ENCODE data around the gene DDX10. TPM values are rescaled to one million over a fixed set of nuclear protein-coding genes. Genes with fewer than 3 reads are reported as not detected.

Gene DDX10
- total RNA-seq, 4 donors from 2014 or later = 5.5 to 25.0 (median 17.5) TPM

- TF ChIP-seq POLR2A (IDR thresholded peaks at IDR 0.05) (no peak), CTCF (IDR thresholded peaks at IDR 0.05) (no peak)
- Histone ChIP-seq H3K27ac (no peak overlapping the region), H3K4me1 (no peaks in the 10 kb centered on the region), H3K36me3 (peaks cover 0 to 75% (median 0%) of the 10 kb centered on the region in 3 donors), H3K9me3 (no peaks in the 10 kb centered on the region), H3K4me3 (no peak overlapping the region), H3K27me3 (no peaks in the 10 kb centered on the region)
- no peak for DNase-seq
- intact Hi-C loops (cut with DNase I) = no loop called here
- WGBS, 2 donors = 76 to 91% methylated on average over 1 of the region's 1 CpG
Observed at GRCh38 chr11:108680271-108680670, 15.4 kb downstream of the DDX10 start.

GRCh38 chr11:108685419-108686130 is 20.7 kb downstream of the DDX10 start:
- Histone ChIP-seq H3K4me3 (no peak overlapping the region), H3K9me3 (no peaks in the 10 kb centered on the region), H3K36me3 (peaks cover 0 to 74% (median 0%) of the 10 kb centered on the region in 3 donors), H3K4me1 (no peaks in the 10 kb centered on the region), H3K27ac (no peak overlapping the region), H3K27me3 (no peaks in the 10 kb centered on the region)
- 83 to 100% methylated on average over 1 to 6 of the region's 7 CpGs for WGBS, 2 donors
- TF ChIP-seq POLR2A (IDR thresholded peaks at IDR 0.05) (no peak), CTCF (IDR thresholded peaks at IDR 0.05) (no peak)
- no peak for DNase-seq
- intact Hi-C loops (cut with DNase I) = no loop called here

- Histone ChIP-seq H3K27me3 (no peaks in the 10 kb centered on the region), H3K9me3 (no peaks in the 10 kb centered on the region), H3K36me3 (peaks cover 0 to 76% (median 0%) of the 10 kb centered on the region in 3 donors), H3K27ac (no peak overlapping the region), H3K4me3 (no peak overlapping the region), H3K4me1 (peaks cover 5 to 10% (median 7%) of the 10 kb centered on the region in 3 donors)
- no peak for DNase-seq
- 74 to 79% methylated on average over 2 of the region's 2 CpGs for WGBS, 2 donors
- intact Hi-C loops (cut with DNase I) = no loop called here
- TF ChIP-seq CTCF (IDR thresholded peaks at IDR 0.05) (no peak), POLR2A (IDR thresholded peaks at IDR 0.05) (no peak)
Observed at GRCh38 chr11:108693852-108694251, 29.0 kb downstream of the DDX10 start.

- TF ChIP-seq CTCF (IDR thresholded peaks at IDR 0.05) (no peak), POLR2A (IDR thresholded peaks at IDR 0.05) (no peak)
- Histone ChIP-seq H3K9me3 (no peaks in the 10 kb centered on the region), H3K4me3 (no peak overlapping the region), H3K27me3 (no peaks in the 10 kb centered on the region), H3K27ac (no peak overlapping the region), H3K4me1 (peaks cover 5 to 18% (median 7%) of the 10 kb centered on the region in 3 donors), H3K36me3 (peaks cover 0 to 74% (median 0%) of the 10 kb centered on the region in 3 donors)
- 69 to 100% methylated on average over 1 of the region's 1 CpG for WGBS, 2 donors
- DNase-seq = no peak
- intact Hi-C loops (cut with DNase I) = no loop called here
Observed at GRCh38 chr11:108694846-108695245, 30.0 kb downstream of the DDX10 start.

- Histone ChIP-seq H3K27ac (peak overlapping the region in 3 of 4 donors; percentile 54 to 76 (median 60)), H3K27me3 (no peaks in the 10 kb centered on the region), H3K4me3 (no peak overlapping the region), H3K4me1 (peaks cover 5 to 18% (median 7%) of the 10 kb centered on the region in 3 donors), H3K36me3 (peaks cover 0 to 59% (median 0%) of the 10 kb centered on the region in 3 donors), H3K9me3 (no peaks in the 10 kb centered on the region)
- intact Hi-C loops (cut with DNase I) = no loop called here
- WGBS, 2 donors = 38 to 64% methylated on average over 3 of the region's 3 CpGs
- DNase-seq = no peak
- no peak for TF ChIP-seq POLR2A (IDR thresholded peaks at IDR 0.05)
- peak; percentile 71 to 95 (median 78) for TF ChIP-seq CTCF (IDR thresholded peaks at IDR 0.05)
Observed at GRCh38 chr11:108697872-108698473, 33.1 kb downstream of the DDX10 start.

Data from esophagus squamous epithelium (tissue), 5 donors.